T47D (cell line): Measurements from ENCODE around the gene RAD17.
"Not testable (repeated sequence)": the region's sequence is repeated elsewhere in the genome, so short reads cannot be mapped to it uniquely, and the experiment has no call there.

ENCODE experiments used
- DNase-seq, 2 experiments: peaks; one replicate each; pipeline versions ENCODE4 v3.0.0 to v3.0.0-alpha.2; 2011 to 2012; ENCODE audit warnings: low read depth in 1 of 2, low spot score in 1 of 2
- JUND ChIP-seq: IDR thresholded peaks from 2 replicates; pipeline ENCODE4 v1.6.1; 2012; ENCODE audit warnings: low read depth
- in situ Hi-C: cut with HindIII; loops from 2 replicates; pipeline ENCODE4 v1.10.0; 2016; ENCODE audit warnings: low sequenced_read_pairs, low pct_unique_long_range_greater_than_20kb

RAD17 gene

GRCh38 chr5:69369340-69370121 is at the start of gene RAD17, which contains the start of the genes AK6 and TAF9:
Gene RAD17, plus strand, starts transcription at chr5:69369818. Its CDS starts 2,391 bp downstream, at chr5:69372209.
Gene AK6, minus strand, starts transcription at chr5:69369520. Its CDS starts 30 bp downstream, at chr5:69369490.
Gene TAF9, minus strand, starts transcription at chr5:69369520. Its CDS starts 3,783 bp downstream, at chr5:69365737.
- TF ChIP-seq JUND = no peak
- DNase-seq = peak; percentile 77 to 94
- in situ Hi-C loops = no loop called here

- no peak for DNase-seq
- no peak for TF ChIP-seq JUND
- in situ Hi-C loops = no loop called here
These were observed 43.3 kb upstream of the RAD17 start for GRCh38 chr5:69326365-69326764.

GRCh38 chr5:69329905-69330489 is 39.6 kb upstream of the RAD17 start:
- in situ Hi-C loops = no loop called here
- TF ChIP-seq JUND = peak; percentile 87
- DNase-seq = peak; percentile 9 to 92

- no peak for TF ChIP-seq JUND
- peak; percentile 41 to 79 for DNase-seq
- in situ Hi-C loops = no loop called here
These were observed 37.8 kb upstream of the RAD17 start for GRCh38 chr5:69331528-69332445.

DNA sequence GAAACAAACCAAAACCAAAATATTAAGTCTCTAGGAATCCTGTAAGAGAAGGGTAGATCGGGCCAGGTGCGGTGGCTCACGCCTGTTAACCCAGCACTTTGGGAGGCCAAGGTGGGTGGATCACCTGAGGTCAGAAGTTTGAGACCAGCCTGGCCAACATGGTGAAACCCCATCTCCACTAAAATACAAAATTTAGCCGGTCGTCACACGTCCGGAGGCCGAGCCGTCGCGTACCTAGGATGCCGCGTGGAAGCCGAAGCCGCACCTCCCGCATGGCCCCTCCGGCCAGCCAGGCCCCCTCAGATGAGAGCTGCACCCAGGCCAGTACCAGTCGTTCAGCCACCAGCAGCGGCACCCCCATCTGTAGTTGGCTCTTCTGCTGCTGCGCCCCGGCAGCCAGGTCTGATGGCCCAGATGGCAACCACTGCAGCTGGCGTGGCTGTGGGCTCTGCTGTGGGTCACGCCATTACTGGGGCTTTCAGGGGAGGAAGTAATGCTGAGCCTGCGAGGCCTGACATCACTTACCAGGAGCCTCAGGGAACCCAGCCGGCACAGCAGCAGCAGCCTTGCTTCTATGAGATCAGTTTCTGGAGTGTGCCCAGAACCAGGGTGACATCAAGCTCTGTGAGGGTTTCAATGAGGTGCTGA is 35.8 kb upstream of the RAD17 start:
- in situ Hi-C loops, DNase-seq: not testable (repeated sequence)

GRCh38 chr5:69334793-69335268 is 34.8 kb upstream of the RAD17 start:
- DNase-seq = peak; percentile 40 to 87
- TF ChIP-seq JUND = no peak
- in situ Hi-C loops = no loop called here

GRCh38 chr5:69335341-69335935 is 34.2 kb upstream of the RAD17 start:
- in situ Hi-C loops = no loop called here
- TF ChIP-seq JUND = no peak
- DNase-seq = no peak

DNA sequence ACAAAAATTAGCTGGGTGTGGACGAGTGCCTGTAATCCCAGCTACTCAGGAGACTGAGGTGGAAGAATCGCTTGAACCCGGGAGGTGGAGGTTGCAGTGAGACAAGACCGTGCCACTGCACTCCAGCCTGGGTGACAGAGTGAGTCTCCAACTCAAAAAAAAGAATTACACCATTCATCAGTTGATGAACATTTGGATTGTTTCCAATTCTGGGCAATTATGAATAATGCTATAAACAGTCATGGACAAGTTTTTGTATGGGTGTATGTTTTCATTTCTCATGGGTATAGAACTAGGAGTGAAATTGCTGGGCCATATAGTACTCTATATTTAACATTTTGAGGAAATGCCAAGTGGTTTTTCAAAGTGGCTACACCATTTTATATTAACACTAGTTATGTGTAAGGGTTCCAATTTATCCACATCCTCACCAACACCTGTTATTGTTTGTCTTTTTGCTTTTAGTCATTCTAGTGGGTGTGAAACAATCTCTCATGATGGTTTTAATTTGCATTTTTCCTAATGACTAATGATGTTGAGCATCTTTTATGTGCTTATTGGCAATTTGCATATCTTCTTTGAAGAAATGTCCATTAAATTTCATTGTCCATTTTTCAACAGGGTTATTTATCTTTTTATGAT is 28.0 kb upstream of the RAD17 start:
- in situ Hi-C loops = no loop called here
- no peak for TF ChIP-seq JUND
- no peak for DNase-seq

DNA sequence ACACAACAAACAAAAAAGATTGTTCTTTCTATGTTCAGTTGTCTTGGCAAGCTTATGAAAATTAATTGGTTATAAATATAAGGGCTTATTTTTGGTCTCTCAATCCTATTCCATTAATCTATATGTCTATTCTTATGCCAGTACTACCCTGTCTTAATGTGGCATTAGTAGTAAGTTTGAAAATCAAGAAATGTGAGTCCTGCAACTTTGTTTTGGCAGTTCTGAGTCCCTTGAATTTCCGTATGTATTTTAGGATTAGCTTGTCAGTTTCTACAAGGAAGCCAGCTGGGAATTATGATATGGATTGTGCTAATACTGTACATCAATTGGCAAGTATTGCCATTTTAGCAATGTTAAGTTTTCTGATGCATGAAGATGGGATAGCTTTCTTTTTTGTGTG is 26.5 kb upstream of the RAD17 start:
- peak in 1 of 2 experiments; percentile 36 for DNase-seq
- in situ Hi-C loops = no loop called here
- no peak for TF ChIP-seq JUND

- no peak for DNase-seq
- in situ Hi-C loops = no loop called here
- no peak for TF ChIP-seq JUND
These were observed 19.0 kb upstream of the RAD17 start for GRCh38 chr5:69350664-69351063.

DNA sequence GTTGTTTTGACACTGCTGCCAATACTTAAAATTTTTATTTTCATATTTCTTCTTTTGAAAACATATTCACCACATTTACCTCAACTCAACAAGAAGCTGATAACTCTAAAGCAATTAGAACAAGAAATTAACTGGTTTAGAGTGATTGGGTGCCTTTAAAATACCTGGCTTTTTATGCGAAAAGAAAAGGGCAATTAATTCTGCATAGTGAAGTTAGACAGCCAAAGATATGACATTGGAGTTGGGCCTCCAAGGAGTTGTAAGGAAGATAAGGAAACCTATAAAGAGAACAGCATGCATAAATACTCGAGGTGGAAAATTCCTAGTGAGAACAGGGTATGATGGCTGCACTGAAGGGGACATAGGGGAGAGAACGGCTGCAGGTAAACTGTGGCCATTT is 9.9 kb upstream of the RAD17 start:
- in situ Hi-C loops = no loop called here
- no peak for TF ChIP-seq JUND
- no peak for DNase-seq
